AG08396 (cell line): ENCODE results near the gene ACAP3.
"Not testable (repeated sequence)": the region's sequence is repeated elsewhere in the genome, so short reads cannot be mapped to it uniquely, and the experiment has no call there.

Experiments used
- DNase-seq: peaks from one replicate; pipeline ENCODE4 v3.0.0; 2012; ENCODE audit warnings: low spot score, mixed read lengths

The ACAP3 gene

GRCh38 chr1:1264026-1264425 lies 43.7 kb downstream of the ACAP3 start:
- no peak for DNase-seq

- DNase-seq, result no peak
Observed at GRCh38 chr1:1262758-1263157, 45.0 kb downstream of the ACAP3 start.

- no peak for DNase-seq
Observed at GRCh38 chr1:1262071-1262470, 45.7 kb downstream of the ACAP3 start.

- DNase-seq, result no peak
Observed at GRCh38 chr1:1260843-1261560, 46.7 kb downstream of the ACAP3 start.

GRCh38 chr1:1259951-1260600 lies 47.7 kb downstream of the ACAP3 start:
- DNase-seq, result no peak

GRCh38 chr1:1259540-1259939 lies 48.2 kb downstream of the ACAP3 start:
- no peak for DNase-seq

- DNase-seq, result no peak
Observed at GRCh38 chr1:1259119-1259488, 48.6 kb downstream of the ACAP3 start.

- no peak for DNase-seq
Observed at GRCh38 chr1:1256956-1257871, 50.5 kb downstream of the ACAP3 start.

- DNase-seq, result no peak
Observed at GRCh38 chr1:1255611-1256010, 52.1 kb downstream of the ACAP3 start.

GRCh38 chr1:1255078-1255477 lies 52.7 kb downstream of the ACAP3 start:
- no peak for DNase-seq

GRCh38 chr1:1254667-1254998 lies 53.1 kb downstream of the ACAP3 start:
- no peak for DNase-seq

- no peak for DNase-seq
Observed at GRCh38 chr1:1253972-1254666, 53.6 kb downstream of the ACAP3 start.

GRCh38 chr1:1253314-1253713 lies 54.4 kb downstream of the ACAP3 start:
- DNase-seq, result no peak

GRCh38 chr1:1250786-1251284 lies 56.9 kb downstream of the ACAP3 start:
- no peak for DNase-seq

GRCh38 chr1:1248009-1248913 lies 59.5 kb downstream of the ACAP3 start:
- DNase-seq, result not testable (repeated sequence)

- no peak for DNase-seq
Observed at GRCh38 chr1:1247341-1247913, 60.3 kb downstream of the ACAP3 start.

GRCh38 chr1:1246577-1247340 lies 61.0 kb downstream of the ACAP3 start, which contains the start of gene C1QTNF12:
C1QTNF12 (minus strand) TSS chr1:1246722; CDS start chr1:1246690, 32 bp downstream.
- DNase-seq, result peak; percentile 45

GRCh38 chr1:1245817-1246576 lies 61.7 kb downstream of the ACAP3 start:
- DNase-seq, result no peak
